B cell (primary cell): ENCODE data around the gene LCOR. TPM values are rescaled to one million over a fixed set of nuclear protein-coding genes. Genes with fewer than 3 reads are reported as not detected.

ENCODE experiments used
- ATAC-seq: fragments of 200-7000 bp; cut with Tn5 transposase; one replicate; pipeline ENCODE4 v1.10.0; 2021; ENCODE audit warnings: low read depth, mild to moderate bottlenecking, moderate number of reproducible peaks, moderate library complexity
- CTCF ChIA-PET: fragments of 350-600 bp; sonication (Branson Sonifier 250); formaldehyde crosslinking; loops from one replicate; lab custom pipeline; 2021; ENCODE audit warnings: antibody characterized with exemption, inconsistent platforms; lab: Charles Lee
- POLR2A ChIA-PET: fragments of 350-600 bp; sonication (Branson Sonifier 250); formaldehyde crosslinking; loops from one replicate; lab custom pipeline; 2021; ENCODE audit warnings: antibody characterized with exemption; lab: Charles Lee
- DNase-seq: peaks from one replicate; pipeline ENCODE4 v3.0.0; 2013
- H2AFZ ChIP-seq: 2 replicates; pipeline ENCODE4 v1.6.1; 2012; ENCODE audit warnings: mild to moderate bottlenecking, low read depth, low read length; ENCODE audit not compliant: insufficient read depth, poor library complexity, severe bottlenecking
- H3K27ac ChIP-seq, 2 donors: 1 replicate in 1 of 2; 2 replicates in 1 of 2; pipeline ENCODE4 v1.5.1; 2012 to 2013; ENCODE audit warnings: low read length in 2 of 2, mild to moderate bottlenecking in 2 of 2, moderate library complexity in 1 of 2
- H3K27me3 ChIP-seq, 4 experiments: fragments of 200-600 bp in 1 of 4; sonication (generic) in 1 of 4; replicated peaks in 1 of 4; 1 replicate in 2 of 4; 2 replicates in 2 of 4; pipeline versions ENCODE4 v1.6.1 to v1.7.0; 2013 to 2016; ENCODE audit warnings: low read length in 3 of 4, mild to moderate bottlenecking in 2 of 4, mixed read lengths in 1 of 4, moderate library complexity in 1 of 4; ENCODE audit not compliant: insufficient read depth in 4 of 4, control insufficient read depth in 3 of 4; ENCODE audit errors: control extremely low read depth in 1 of 4
- H3K36me3 ChIP-seq, 2 experiments: replicated peaks in 1 of 2; 1 replicate in 1 of 2; 2 replicates in 1 of 2; pipeline versions ENCODE4 v1.6.1 to v1.7.1; 2013; ENCODE audit warnings: low read length in 1 of 2; ENCODE audit not compliant: insufficient read depth in 2 of 2, control insufficient read depth in 1 of 2; ENCODE audit errors: control extremely low read depth in 1 of 2, extremely low read depth in 1 of 2
- H3K4me1 ChIP-seq, 2 donors: fragments of 200-600 bp in 1 of 2; sonication (generic) in 1 of 2; 1 replicate in 1 of 2; 2 replicates in 1 of 2; pipeline versions ENCODE4 v1.5.1 to v1.6.1; 2013 to 2017; ENCODE audit warnings: low read length in 2 of 2; ENCODE audit not compliant: control insufficient read depth in 2 of 2, insufficient read depth in 2 of 2
- H3K4me2 ChIP-seq: replicated peaks from 2 replicates; pipeline ENCODE3; 2012; ENCODE audit warnings: mild to moderate bottlenecking, low read depth, low read length; ENCODE audit not compliant: poor library complexity, severe bottlenecking
- H3K4me3 ChIP-seq, 5 experiments: fragments of 200-600 bp in 1 of 5; sonication (generic) in 1 of 5; 1 replicate in 3 of 5; 2 replicates in 2 of 5; pipeline versions ENCODE4 v1.5.1 to v1.7.0; 2011 to 2016; ENCODE audit warnings: low read length in 4 of 5, mild to moderate bottlenecking in 4 of 5, low read depth in 2 of 5, control low read depth in 1 of 5, moderate library complexity in 1 of 5; ENCODE audit not compliant: insufficient read depth in 1 of 5; ENCODE audit errors: control extremely low read depth in 1 of 5, extremely low read depth in 1 of 5
- H3K79me2 ChIP-seq: fragments of 200-600 bp; sonication (generic); one replicate; pipeline ENCODE4 v1.6.0; 2016; ENCODE audit warnings: low read length; ENCODE audit not compliant: control insufficient read depth, insufficient read depth
- H3K9ac ChIP-seq: fragments of 200-600 bp; sonication (generic); 2 replicates; pipeline ENCODE4 v1.6.1; 2017; ENCODE audit warnings: mild to moderate bottlenecking, low read length, moderate library complexity
- H3K9me3 ChIP-seq, 3 donors: one replicate each; pipeline versions ENCODE4 v1.6.1 to v1.7.1; 2013; ENCODE audit warnings: low read length in 2 of 3; ENCODE audit not compliant: control insufficient read depth in 2 of 3, insufficient read depth in 1 of 3; ENCODE audit errors: control extremely low read depth in 1 of 3
- H4K20me1 ChIP-seq: 2 replicates; pipeline ENCODE4 v1.6.0; 2012; ENCODE audit warnings: mild to moderate bottlenecking, low read length; ENCODE audit not compliant: insufficient read depth, control insufficient read depth, poor library complexity, severe bottlenecking
- H3K27ac Mint-ChIP-seq: one replicate; pipeline ENCODE4 v1.8.0; 2021; ENCODE audit warnings: mixed read lengths
- H3K27me3 Mint-ChIP-seq: one replicate; pipeline ENCODE4 v1.8.0; 2021; ENCODE audit warnings: mixed read lengths
- H3K4me1 Mint-ChIP-seq: one replicate; pipeline ENCODE4 v1.8.0; 2021; ENCODE audit warnings: mixed read lengths
- H3K4me3 Mint-ChIP-seq: one replicate; pipeline ENCODE4 v1.8.0; 2021; ENCODE audit warnings: mixed read lengths
- H3K9me3 Mint-ChIP-seq: one replicate; pipeline ENCODE4 v1.8.0; 2022; ENCODE audit warnings: mixed read lengths; ENCODE audit not compliant: insufficient read depth
- EZH2 ChIP-seq: IDR thresholded peaks from 2 replicates; pipeline ENCODE4 v1.6.1; 2012; ENCODE audit warnings: borderline replicate concordance, low read depth, mild to moderate bottlenecking, moderate library complexity, low read length; ENCODE audit not compliant: insufficient read depth, poor library complexity, severe bottlenecking
- WGBS: methylation state at CpG from one replicate; pipeline ENCODE4 v1.1.5; 2013; ENCODE audit warnings: missing lambda C conversion rate; ENCODE audit not compliant: insufficient coverage; 5-methylcytosine and 5-hydroxymethylcytosine counted together
- intact Hi-C: fragments of 100-400 bp; cut with micrococcal nuclease; formaldehyde crosslinking; loops from one replicate; pipeline ENCODE4 v1.10.0; 2022
- polyA plus RNA-seq: library from polyadenylated mRNA; depleted of rRNA; stranded (reverse); fragments of >200 nt; gene quantifications from 2 replicates; pipeline ENCODE4 v1.2.3, GENCODE V29; 2012
- total RNA-seq, 2 donors: library from RNA; stranded (reverse); fragments of 120-200 nt in 1 of 2; gene quantifications; 1 replicate in 1 of 2; 2 replicates in 1 of 2; pipeline versions ENCODE4 v1.2.3 to v1.2.4, GENCODE V29; 2013 to 2022
- TF ChIP-seq, protein P1 (sequence below): fragments of 200-600 bp; IDR thresholded peaks from one replicate; pipeline ENCODE4 v1.8.0; 2022; ENCODE audit warnings: antibody characterized with exemption, mild to moderate bottlenecking

The LCOR gene
- total and polyA plus RNA-seq, 2 donors (not counting 1 experiment from before 2014, with no cell fraction given), result 5.1 to 70.0 TPM

DNA sequence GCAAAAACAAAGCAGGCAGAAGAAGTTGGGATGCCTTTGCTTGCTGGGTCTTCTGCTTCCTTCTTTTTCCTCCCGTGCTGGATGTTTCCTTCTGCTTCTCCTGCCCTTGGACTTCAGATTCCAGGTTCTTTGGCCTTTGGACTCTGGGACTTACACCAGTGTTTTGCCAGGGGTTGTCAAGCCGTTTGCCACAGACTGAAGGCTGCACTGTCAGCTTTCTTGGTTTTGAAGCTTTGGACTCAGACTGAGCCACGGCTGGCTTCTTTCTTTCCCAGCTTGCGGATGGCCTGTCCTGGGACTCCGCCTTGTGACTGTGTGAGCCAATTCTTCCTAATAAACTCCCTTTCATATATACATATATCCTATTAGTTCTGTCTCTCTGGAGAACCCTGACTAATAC, 11.3 kb upstream of the LCOR start:
- Histone ChIP-seq H3K4me3 (no peak overlapping the region), H3K36me3 (no peaks in the 10 kb centered on the region), H3K9me3 (no peaks in the 10 kb centered on the region), H3K27me3 (no peaks in the 10 kb centered on the region), H3K79me2 (no peaks in the 10 kb centered on the region), H3K4me2 (no peak overlapping the region), H3K4me1 (no peaks in the 10 kb centered on the region), H3K27ac (no peak overlapping the region), H3K9ac (no peak overlapping the region), H2AFZ (no peak overlapping the region), H4K20me1 (no peaks in the 10 kb centered on the region)
- Mint-ChIP-seq H3K27me3 (no peaks in the 10 kb centered on the region), H3K4me3 (no peak overlapping the region), H3K27ac (no peak overlapping the region), H3K9me3 (no peaks in the 10 kb centered on the region), H3K4me1 (no peaks in the 10 kb centered on the region)
- ChIA-PET POLR2A (interaction anchor here (0.5 kb wide), 1 partner anchor 93 kb away, joined by 4 read pairs; no protein-coding TSS in a partner anchor), CTCF (interaction anchor here (0.6 to 1.8 kb wide), 4 partner anchors 77 to 450 kb away, joined by 3 to 7 read pairs (median 3); no protein-coding TSS in a partner anchor)
- DNase-seq (no peak), ATAC-seq (no peak)
- intact Hi-C loops, result no loop called here
- WGBS, result 91% methylated on average over 4 of the region's 5 CpGs
- no peak for TF ChIP-seq EZH2
- TF ChIP-seq, protein P1, sequence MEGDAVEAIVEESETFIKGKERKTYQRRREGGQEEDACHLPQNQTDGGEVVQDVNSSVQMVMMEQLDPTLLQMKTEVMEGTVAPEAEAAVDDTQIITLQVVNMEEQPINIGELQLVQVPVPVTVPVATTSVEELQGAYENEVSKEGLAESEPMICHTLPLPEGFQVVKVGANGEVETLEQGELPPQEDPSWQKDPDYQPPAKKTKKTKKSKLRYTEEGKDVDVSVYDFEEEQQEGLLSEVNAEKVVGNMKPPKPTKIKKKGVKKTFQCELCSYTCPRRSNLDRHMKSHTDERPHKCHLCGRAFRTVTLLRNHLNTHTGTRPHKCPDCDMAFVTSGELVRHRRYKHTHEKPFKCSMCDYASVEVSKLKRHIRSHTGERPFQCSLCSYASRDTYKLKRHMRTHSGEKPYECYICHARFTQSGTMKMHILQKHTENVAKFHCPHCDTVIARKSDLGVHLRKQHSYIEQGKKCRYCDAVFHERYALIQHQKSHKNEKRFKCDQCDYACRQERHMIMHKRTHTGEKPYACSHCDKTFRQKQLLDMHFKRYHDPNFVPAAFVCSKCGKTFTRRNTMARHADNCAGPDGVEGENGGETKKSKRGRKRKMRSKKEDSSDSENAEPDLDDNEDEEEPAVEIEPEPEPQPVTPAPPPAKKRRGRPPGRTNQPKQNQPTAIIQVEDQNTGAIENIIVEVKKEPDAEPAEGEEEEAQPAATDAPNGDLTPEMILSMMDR, result no peak

GRCh38 chr10:96826438-96826837, 5.7 kb upstream of the LCOR start:
- Histone ChIP-seq H3K79me2 (peaks cover 8% of the 10 kb centered on the region), H3K4me1 (peaks cover 12 to 13% of the 10 kb centered on the region in 2 donors), H3K9ac (no peak overlapping the region), H3K4me2 (no peak overlapping the region), H3K27me3 (no peaks in the 10 kb centered on the region), H3K27ac (no peak overlapping the region), H4K20me1 (no peaks in the 10 kb centered on the region), H3K9me3 (no peaks in the 10 kb centered on the region), H3K4me3 (no peak overlapping the region), H2AFZ (no peak overlapping the region), H3K36me3 (no peaks in the 10 kb centered on the region)
- no peaks in the 10 kb centered on the region for H3K27me3 Mint-ChIP-seq
- POLR2A ChIA-PET, result no interaction called here
- H3K4me3 Mint-ChIP-seq, result no peak overlapping the region
- 100% methylated on average over 1 of the region's 1 CpG for WGBS
- CTCF ChIA-PET, result interaction anchor here (0.8 to 6.0 kb wide), 5 partner anchors 11 to 185 kb away, joined by 3 to 75 read pairs (median 4); no protein-coding TSS in a partner anchor
- intact Hi-C loops, result no loop called here
- peaks cover 15% of the 10 kb centered on the region for H3K4me1 Mint-ChIP-seq
- DNase-seq, result no peak
- H3K9me3 Mint-ChIP-seq, result no peaks in the 10 kb centered on the region
- no peak for TF ChIP-seq EZH2
- TF ChIP-seq, protein P1, result no peak
- no peak for ATAC-seq
- H3K27ac Mint-ChIP-seq, result no peak overlapping the region
